Urinary bladder (tissue), 4 donors: ENCODE data around the gene GPC6. TPM values are rescaled to one million over a fixed set of nuclear protein-coding genes. Genes with fewer than 3 reads are reported as not detected.
"Not testable (repeated sequence)": the region's sequence is repeated elsewhere in the genome, so short reads cannot be mapped to it uniquely, and the experiment has no call there.

Source experiments
- DNase-seq: peaks from one replicate; pipeline ENCODE4 v3.0.0-alpha.2; 2015; ENCODE audit errors: extremely low spot score
- H3K27ac ChIP-seq: one replicate; pipeline ENCODE4 v1.5.1; 2013; ENCODE audit warnings: low read depth, mild to moderate bottlenecking, moderate library complexity
- H3K36me3 ChIP-seq: one replicate; pipeline ENCODE4 v1.6.1; 2013; ENCODE audit warnings: mild to moderate bottlenecking, moderate library complexity; ENCODE audit not compliant: insufficient read depth
- H3K4me1 ChIP-seq: one replicate; pipeline ENCODE4 v1.6.1; 2013; ENCODE audit warnings: mild to moderate bottlenecking, moderate library complexity; ENCODE audit not compliant: insufficient read depth
- H3K4me3 ChIP-seq: one replicate; pipeline ENCODE4 v1.5.1; 2013; ENCODE audit warnings: low read depth, low read length
- WGBS: extraction: QIAGEN DNeasy Blood & Tissue Kit; methylation state at CpG from one replicate; pipeline ENCODE4 v1.1.7; 2013; 5-methylcytosine and 5-hydroxymethylcytosine counted together
- polyA plus RNA-seq: library from polyadenylated mRNA; stranded (reverse); fragments of 200-250 nt; gene quantifications from one replicate; pipeline ENCODE4 v1.2.3, GENCODE V29; 2013
- total RNA-seq: library from RNA; depleted of rRNA; stranded (reverse); fragments of >200 nt; gene quantifications from one replicate; pipeline ENCODE4 v1.2.3, GENCODE V29; 2014
- donor health status: healthy with polysubstance abuse.
- donor health status: healthy.

Gene GPC6
- total and polyA plus RNA-seq, 2 donors = 8.8 to 126 TPM

DNA sequence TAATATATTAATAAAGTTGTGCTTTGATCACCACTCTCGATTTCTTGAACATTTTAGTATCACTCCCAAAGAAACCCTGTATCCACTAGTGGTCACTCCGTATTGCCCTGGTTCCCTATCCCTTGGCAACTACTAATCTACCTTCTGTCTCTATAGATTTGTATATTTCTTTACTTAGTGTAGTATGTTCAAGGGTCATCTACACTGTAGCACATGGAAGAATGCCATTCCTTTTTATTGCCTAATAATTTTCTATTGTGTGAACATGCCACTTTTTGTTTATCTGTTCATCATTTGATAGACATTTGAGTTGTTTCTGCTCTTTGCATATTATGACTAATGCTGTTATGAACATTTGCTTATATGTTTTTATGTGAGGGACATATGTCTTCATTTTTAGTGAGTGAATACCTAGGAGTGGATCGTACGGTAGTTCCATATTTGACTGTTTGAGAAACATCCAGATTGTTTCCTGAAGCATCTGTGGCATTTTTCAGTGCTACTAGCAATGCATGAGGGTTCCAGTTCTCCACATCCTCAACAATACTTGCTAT is 254.0 kb downstream of the GPC6 start:
- Histone ChIP-seq H3K36me3 (no peaks in the 10 kb centered on the region), H3K27ac (no peak overlapping the region), H3K4me1 (no peaks in the 10 kb centered on the region), H3K4me3 (no peak overlapping the region)
- WGBS = 91% methylated on average over 4 of the region's 4 CpGs
- DNase-seq = no peak

DNA sequence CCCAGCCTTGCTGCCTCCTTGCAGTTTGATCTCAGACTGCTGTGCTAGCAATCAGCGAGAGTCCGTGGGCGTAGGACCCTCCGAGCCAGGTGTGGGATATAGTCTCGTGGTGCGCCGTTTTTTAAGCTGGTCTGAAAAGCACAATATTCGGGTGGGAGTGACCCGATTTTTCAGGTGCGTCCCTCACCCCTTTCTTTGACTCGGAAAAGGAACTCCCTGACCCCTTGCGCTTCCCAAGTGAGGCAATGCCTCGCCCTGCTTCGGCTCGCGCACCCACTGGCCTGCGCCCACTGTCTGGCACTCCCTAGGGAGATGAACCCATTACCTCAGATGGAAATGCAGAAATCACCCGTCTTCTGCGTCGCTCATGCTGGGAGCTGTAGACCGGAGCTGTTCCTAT is 269.5 kb downstream of the GPC6 start:
- H3K27ac ChIP-seq, H3K36me3 ChIP-seq: not testable (repeated sequence)
- 90% methylated on average over 21 of the region's 21 CpGs for WGBS

DNA sequence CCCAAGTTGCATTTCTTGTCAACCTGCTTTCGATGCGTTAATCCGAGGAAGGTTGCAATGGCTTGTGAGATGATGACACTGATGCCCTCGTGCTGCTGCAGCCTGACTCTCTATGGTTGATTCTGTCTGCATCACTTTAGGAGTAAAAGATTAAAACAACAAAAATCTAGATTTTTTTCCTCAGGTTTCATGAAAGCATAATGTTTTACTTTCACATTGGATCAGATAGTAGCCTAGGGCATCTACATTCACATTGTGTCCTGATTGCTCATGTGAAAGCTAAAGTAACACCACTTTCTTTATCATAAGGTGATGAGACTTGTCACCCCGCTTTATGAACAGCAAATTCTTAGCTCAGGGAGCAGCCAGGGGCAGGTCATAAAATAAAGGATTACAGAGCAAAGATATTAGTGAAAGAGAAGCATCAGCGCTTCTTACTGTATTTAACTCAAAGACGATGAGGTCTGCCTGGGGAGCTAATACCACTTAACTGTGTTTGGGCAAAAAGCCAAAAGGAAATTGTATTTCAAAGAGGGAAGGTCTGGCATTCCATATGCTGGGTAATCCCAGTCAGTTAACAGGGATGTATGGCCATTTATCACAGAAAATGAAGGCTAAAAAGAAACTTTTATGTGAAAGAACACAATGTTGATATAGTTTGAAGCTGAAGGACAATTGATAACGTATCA is 270.5 kb downstream of the GPC6 start:
- Histone ChIP-seq H3K4me3 (no peak overlapping the region), H3K4me1 (no peaks in the 10 kb centered on the region), H3K36me3 (no peaks in the 10 kb centered on the region), H3K27ac (no peak overlapping the region)
- DNase-seq = peak; percentile 49
- WGBS = 55% methylated on average over 8 of the region's 8 CpGs

More for the DNA sequence above, 269.5 kb downstream of the GPC6 start:
- H3K4me1 ChIP-seq, H3K4me3 ChIP-seq, DNase-seq: not testable (repeated sequence)

DNA sequence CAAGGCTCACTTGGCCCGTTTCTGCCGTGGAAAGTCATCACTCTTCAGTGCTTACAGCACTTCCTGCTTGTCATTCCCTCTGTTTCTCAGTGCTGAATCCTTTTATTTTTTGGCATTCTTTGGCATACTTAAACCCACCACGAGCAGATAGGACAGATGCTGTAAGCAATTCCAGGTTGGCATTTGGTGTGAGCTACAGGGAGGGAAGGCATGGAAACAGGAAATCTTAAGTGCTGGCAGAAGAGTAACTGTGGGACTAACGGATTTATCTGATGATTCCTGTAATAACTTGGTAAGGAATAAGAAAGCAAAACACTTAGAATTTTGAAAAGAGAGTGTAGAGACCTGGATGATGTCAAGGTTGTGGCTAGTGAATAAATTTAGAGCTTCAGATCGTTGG is 273.4 kb downstream of the GPC6 start:
- Histone ChIP-seq H3K4me1 (no peaks in the 10 kb centered on the region), H3K27ac (no peak overlapping the region), H3K36me3 (no peaks in the 10 kb centered on the region), H3K4me3 (no peak overlapping the region)
- WGBS = 45% methylated on average over 5 of the region's 5 CpGs
- no peak for DNase-seq

DNA sequence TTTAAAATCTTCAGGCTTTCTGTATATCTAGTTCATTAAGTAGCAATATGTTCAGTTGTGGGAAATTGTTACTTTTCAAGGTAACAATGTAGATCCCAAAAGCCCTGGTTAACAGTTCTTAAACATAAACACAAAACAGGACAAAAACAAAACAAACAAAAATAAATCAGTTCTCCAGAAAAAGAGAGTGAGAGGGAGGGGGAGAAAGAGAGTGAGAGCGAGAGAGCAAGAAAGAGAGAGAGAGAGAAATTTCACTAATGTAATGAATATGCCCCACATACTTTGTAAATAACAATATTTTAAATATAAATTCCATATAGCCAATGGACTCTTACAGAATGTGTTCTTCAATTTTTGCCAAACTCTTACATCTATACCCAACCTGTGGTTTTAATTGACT is 275.5 kb downstream of the GPC6 start:
- no peaks in the 10 kb centered on the region for H3K36me3 ChIP-seq
- WGBS = 90% methylated on average over 1 of the region's 1 CpG

DNA sequence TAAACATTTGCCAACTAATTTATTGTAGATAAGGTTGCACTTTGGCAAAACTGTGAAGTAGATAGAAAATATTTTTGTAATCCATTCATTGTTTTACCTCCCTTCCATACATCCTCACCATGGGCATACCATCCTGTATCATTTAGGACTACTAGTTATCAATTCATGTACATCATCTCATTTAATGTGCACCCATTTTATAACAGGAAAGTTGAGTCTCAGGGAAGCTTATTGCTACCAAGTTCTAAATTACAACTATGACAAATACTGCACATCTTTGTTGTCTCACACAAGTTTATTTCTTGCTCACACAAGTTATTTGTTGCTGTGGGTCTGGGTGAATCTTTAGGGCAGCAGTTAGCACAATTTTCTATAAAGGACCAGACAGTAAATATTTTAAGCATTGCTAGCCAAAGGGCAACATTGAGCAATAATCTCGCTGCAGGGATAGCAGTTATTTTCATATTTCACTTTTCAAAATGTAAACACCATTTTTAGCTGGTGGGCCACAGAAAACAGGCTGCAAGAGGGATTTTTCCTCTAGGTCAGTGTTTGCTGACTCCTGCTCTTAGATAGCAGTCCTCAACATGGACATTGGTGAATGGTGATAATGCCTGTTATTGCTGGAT is 276.5 kb downstream of the GPC6 start:
- WGBS = 78% methylated on average over 1 of the region's 1 CpG
- Histone ChIP-seq H3K36me3 (no peaks in the 10 kb centered on the region), H3K4me1 (no peaks in the 10 kb centered on the region), H3K27ac (no peak overlapping the region), H3K4me3 (no peak overlapping the region)
- no peak for DNase-seq

More for the DNA sequence above, 275.5 kb downstream of the GPC6 start:
- Histone ChIP-seq H3K4me3 (no peak overlapping the region), H3K4me1 (no peaks in the 10 kb centered on the region), H3K27ac (no peak overlapping the region)
- DNase-seq = no peak

DNA sequence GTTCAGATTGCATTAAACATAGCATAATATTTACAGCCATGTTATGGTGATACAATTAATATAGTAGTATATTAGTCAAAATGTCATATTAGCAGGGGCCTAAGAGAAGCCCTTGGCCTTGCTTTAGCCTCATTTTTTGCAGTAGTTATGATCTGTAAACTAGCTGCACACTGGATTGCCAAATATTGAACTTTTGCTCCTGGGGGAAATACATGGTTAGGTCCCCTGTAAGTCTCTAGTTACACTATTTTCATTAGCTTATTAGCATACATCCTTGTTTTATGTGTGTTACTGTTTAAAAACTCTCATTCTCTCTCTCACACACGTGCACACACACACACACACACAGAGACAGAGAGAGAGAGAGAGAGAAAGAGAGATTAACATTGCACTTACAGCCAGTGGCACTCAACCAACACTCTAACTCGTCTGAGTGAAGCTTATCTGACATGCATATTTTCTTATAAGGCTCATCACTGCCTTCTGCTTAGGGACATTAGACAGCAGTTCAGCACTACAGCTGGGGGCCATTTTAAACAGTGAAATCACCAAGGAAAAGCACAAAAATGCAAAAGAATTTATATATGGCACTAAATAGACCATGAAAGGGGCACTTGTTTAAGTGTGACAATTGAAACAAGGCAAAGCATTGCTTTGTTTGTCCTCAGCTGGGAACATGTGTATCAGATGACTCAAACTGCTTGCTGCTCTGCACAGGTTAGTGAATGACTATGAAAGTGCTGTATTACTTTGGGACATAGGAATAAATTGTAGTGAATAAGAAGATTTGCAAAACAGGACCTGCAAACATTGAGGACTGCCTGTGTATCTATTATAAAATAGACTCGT is 278.7 kb downstream of the GPC6 start:
- WGBS = 48% methylated on average over 3 of the region's 3 CpGs
- Histone ChIP-seq H3K36me3 (no peaks in the 10 kb centered on the region), H3K4me1 (no peaks in the 10 kb centered on the region), H3K4me3 (no peak overlapping the region), H3K27ac (no peak overlapping the region)
- no peak for DNase-seq

DNA sequence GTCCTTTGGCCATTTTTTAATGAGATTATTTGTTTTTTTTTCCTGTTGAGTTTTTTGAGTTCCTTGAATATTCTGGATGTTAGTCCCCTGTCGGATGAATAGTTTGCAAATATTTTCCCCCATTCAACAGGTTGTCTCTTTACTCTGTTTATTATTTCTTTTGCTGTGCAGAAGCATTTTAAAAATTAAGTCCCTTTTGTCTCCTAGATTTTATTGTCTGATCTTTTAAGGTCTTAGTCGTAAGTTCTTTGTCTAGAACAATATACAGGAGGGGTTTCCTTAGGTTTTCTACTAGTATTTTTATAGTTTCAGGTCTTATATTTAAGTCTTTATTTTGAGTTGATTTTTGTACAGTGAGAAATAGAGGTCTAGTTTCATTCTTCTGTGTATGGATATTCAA is 284.4 kb downstream of the GPC6 start:
- Histone ChIP-seq H3K4me3 (no peak overlapping the region), H3K27ac (no peak overlapping the region), H3K36me3 (no peaks in the 10 kb centered on the region), H3K4me1 (no peaks in the 10 kb centered on the region)
- WGBS = 49% methylated on average over 2 of the region's 2 CpGs
- no peak for DNase-seq

DNA sequence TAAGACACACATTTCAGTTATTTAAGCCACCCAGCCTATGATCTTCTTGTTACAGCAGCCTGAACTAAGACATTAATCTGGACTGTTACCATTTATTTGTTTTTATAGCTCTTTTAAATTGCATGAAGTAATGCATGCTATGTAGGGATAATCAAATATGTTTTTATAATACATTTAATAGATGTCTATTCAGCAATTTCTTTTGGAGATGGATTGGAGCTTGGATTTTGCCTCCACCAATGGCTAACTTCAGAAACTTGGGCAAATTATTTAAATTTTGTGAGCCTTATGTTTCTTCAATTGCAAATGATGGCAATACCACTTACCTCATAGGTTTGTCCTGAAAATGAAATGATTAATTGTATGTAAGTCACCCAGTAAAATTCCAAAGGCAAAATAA is 288.7 kb downstream of the GPC6 start:
- Histone ChIP-seq H3K4me1 (no peaks in the 10 kb centered on the region), H3K27ac (no peak overlapping the region), H3K36me3 (no peaks in the 10 kb centered on the region), H3K4me3 (no peak overlapping the region)
- DNase-seq = no peak

DNA sequence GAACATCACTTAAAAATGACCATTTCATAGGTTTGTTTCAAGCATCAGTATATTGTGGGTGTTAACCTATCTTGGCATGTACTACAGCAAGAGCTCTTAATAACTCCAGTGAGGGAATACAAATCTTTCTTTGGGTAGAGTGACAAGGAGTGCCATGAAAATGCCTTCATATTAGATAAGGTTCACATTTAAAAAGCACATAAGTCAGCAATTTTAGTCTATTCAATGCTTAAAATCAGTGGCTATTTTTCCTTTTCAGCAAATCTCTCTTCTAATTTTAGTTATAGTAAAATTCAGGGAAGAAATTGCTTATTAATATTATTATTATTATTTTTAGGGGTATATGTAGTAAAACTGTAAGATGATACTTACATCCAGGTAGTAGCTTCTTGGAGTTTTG is 291.1 kb downstream of the GPC6 start:
- no peak overlapping the region for H3K4me3 ChIP-seq
- no peak for DNase-seq
- H3K36me3 ChIP-seq = no peaks in the 10 kb centered on the region
- H3K4me1 ChIP-seq = no peaks in the 10 kb centered on the region
- H3K27ac ChIP-seq = no peak overlapping the region

DNA sequence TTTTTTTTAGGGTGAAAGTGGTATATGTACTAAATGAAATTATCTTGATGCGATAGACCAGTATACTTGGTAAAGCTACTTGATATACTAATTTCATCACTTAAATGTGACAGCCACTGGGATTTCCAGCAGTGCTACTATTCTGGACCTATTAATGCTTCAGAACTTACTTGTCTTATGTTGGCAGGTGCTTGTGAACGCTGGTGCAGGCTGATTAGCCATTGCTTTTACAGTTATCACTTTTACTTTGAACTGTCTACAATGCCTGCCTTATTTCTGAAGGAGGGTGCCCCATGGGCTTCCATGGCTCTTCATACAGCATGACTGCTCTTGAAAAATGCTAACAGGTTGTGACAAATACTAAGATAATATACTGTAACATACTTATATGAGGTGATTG is 294.7 kb downstream of the GPC6 start:
- DNase-seq = no peak
- WGBS = 87% methylated on average over 2 of the region's 2 CpGs

DNA sequence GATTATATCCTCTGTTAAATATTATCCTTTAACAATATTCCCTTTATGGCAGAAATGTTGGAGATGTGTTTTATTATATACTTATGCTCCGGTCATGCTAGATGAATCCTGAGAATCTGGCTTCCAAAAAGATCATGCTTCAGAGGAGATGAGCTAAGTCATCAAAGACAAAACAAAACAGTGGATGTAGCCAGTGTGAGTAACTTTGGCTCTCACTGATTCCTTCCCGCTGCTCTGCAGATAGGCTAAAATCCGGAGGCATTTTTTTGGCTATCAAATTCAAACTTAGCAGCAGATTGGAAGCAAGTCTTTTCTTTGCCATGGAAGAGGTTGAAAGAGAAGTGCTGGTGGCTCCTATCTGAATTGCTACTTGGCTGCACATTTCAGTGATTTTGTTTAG is 295.9 kb downstream of the GPC6 start:
- Histone ChIP-seq H3K36me3 (no peaks in the 10 kb centered on the region), H3K4me3 (no peak overlapping the region), H3K4me1 (no peaks in the 10 kb centered on the region), H3K27ac (no peak overlapping the region)
- WGBS = 47% methylated on average over 3 of the region's 3 CpGs
- no peak for DNase-seq

More for the DNA sequence above, 294.7 kb downstream of the GPC6 start:
- no peak overlapping the region for H3K27ac ChIP-seq
- H3K36me3 ChIP-seq = no peaks in the 10 kb centered on the region
- no peak overlapping the region for H3K4me3 ChIP-seq
- H3K4me1 ChIP-seq = no peaks in the 10 kb centered on the region

DNA sequence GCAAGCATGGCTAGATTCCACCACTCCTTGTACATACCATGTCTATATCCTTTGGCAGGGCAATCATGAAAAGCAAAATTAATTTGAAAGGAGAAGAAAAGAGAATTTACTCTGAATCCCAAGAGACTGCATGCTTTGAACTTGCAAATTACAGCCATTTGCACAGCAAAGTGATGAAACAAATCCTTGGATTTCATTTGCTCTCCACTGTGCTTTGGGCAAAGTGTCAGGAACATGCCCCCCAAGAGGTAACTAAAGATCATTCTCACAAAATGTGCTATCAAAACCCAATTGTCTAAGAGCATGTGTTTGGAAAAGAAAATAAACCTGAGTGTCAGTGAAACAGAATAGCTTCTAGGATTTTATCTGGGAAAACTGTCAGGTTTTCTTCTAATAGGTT is 298.5 kb downstream of the GPC6 start:
- H3K4me3 ChIP-seq = no peak overlapping the region
- no peaks in the 10 kb centered on the region for H3K4me1 ChIP-seq
- no peaks in the 10 kb centered on the region for H3K36me3 ChIP-seq
- no peak for DNase-seq
- no peak overlapping the region for H3K27ac ChIP-seq
